Neuron (in vitro differentiated cells): ENCODE data around the gene ZDHHC3.

ENCODE experiments used
- H2AFZ ChIP-seq: one replicate; pipeline ENCODE4 v1.6.1; 2013; ENCODE audit warnings: low read depth, mild to moderate bottlenecking, inconsistent platforms, low read length, moderate library complexity
- H3K27me3 ChIP-seq: one replicate; pipeline ENCODE4 v1.6.1; 2013; ENCODE audit warnings: low read length; ENCODE audit not compliant: insufficient read depth
- H3K36me3 ChIP-seq: one replicate; pipeline ENCODE4 v1.6.1; 2013; ENCODE audit warnings: low read length; ENCODE audit not compliant: insufficient read depth
- H3K4me1 ChIP-seq: one replicate; pipeline ENCODE4 v1.6.1; 2013; ENCODE audit warnings: low read length; ENCODE audit not compliant: insufficient read depth
- H3K4me3 ChIP-seq: 2 replicates; pipeline ENCODE4 v1.5.1; 2013; ENCODE audit warnings: mild to moderate bottlenecking, low read length, moderate library complexity
- H3K9me3 ChIP-seq: one replicate; pipeline ENCODE4 v1.6.1; 2013; ENCODE audit warnings: low read length

Gene ZDHHC3

GRCh38 chr3:44906997-44907396, 69.0 kb downstream of the ZDHHC3 start:
- Histone ChIP-seq H3K4me3 (no peak overlapping the region), H3K36me3 (no peaks in the 10 kb centered on the region), H3K9me3 (peaks cover 2% of the 10 kb centered on the region), H3K4me1 (peaks cover 13% of the 10 kb centered on the region), H2AFZ (no peak overlapping the region), H3K27me3 (no peaks in the 10 kb centered on the region)

GRCh38 chr3:44905446-44906157, 70.4 kb downstream of the ZDHHC3 start:
- H3K4me1 ChIP-seq = peaks cover 14% of the 10 kb centered on the region
- no peaks in the 10 kb centered on the region for H3K36me3 ChIP-seq

GRCh38 chr3:44903751-44904150, 72.2 kb downstream of the ZDHHC3 start:
- Histone ChIP-seq H3K36me3 (no peaks in the 10 kb centered on the region), H2AFZ (no peak overlapping the region), H3K4me1 (peaks cover 23% of the 10 kb centered on the region), H3K4me3 (no peak overlapping the region), H3K27me3 (no peaks in the 10 kb centered on the region), H3K9me3 (no peaks in the 10 kb centered on the region)

More at GRCh38 chr3:44905446-44906157, 70.4 kb downstream of the ZDHHC3 start:
- no peak overlapping the region for H2AFZ ChIP-seq
- H3K9me3 ChIP-seq = peaks cover 1% of the 10 kb centered on the region
- no peaks in the 10 kb centered on the region for H3K27me3 ChIP-seq
- no peak overlapping the region for H3K4me3 ChIP-seq

- no peak overlapping the region for H2AFZ ChIP-seq
- peaks cover 24% of the 10 kb centered on the region for H3K4me1 ChIP-seq
- H3K9me3 ChIP-seq = no peaks in the 10 kb centered on the region
- no peak overlapping the region for H3K4me3 ChIP-seq
- no peaks in the 10 kb centered on the region for H3K36me3 ChIP-seq
- H3K27me3 ChIP-seq = no peaks in the 10 kb centered on the region
Observed at GRCh38 chr3:44903314-44903713, 72.7 kb downstream of the ZDHHC3 start.

- Histone ChIP-seq H3K4me1 (peaks cover 24% of the 10 kb centered on the region), H3K27me3 (no peaks in the 10 kb centered on the region), H2AFZ (peak overlapping the region; percentile 58), H3K9me3 (no peaks in the 10 kb centered on the region), H3K4me3 (no peak overlapping the region), H3K36me3 (no peaks in the 10 kb centered on the region)
Observed at GRCh38 chr3:44902628-44903027, 73.3 kb downstream of the ZDHHC3 start.

- Histone ChIP-seq H3K4me1 (peaks cover 20% of the 10 kb centered on the region), H3K36me3 (no peaks in the 10 kb centered on the region), H3K9me3 (no peaks in the 10 kb centered on the region), H3K4me3 (no peak overlapping the region), H2AFZ (no peak overlapping the region), H3K27me3 (no peaks in the 10 kb centered on the region)
Observed at GRCh38 chr3:44899683-44900367, 76.1 kb downstream of the ZDHHC3 start.

GRCh38 chr3:44896440-44896839, 79.5 kb downstream of the ZDHHC3 start:
- H2AFZ ChIP-seq = no peak overlapping the region
- no peaks in the 10 kb centered on the region for H3K27me3 ChIP-seq
- no peaks in the 10 kb centered on the region for H3K36me3 ChIP-seq
- peaks cover 22% of the 10 kb centered on the region for H3K4me1 ChIP-seq
- H3K9me3 ChIP-seq = no peaks in the 10 kb centered on the region
- no peak overlapping the region for H3K4me3 ChIP-seq

- Histone ChIP-seq H3K27me3 (no peaks in the 10 kb centered on the region), H3K4me3 (no peak overlapping the region), H3K9me3 (no peaks in the 10 kb centered on the region), H3K4me1 (peaks cover 11% of the 10 kb centered on the region), H2AFZ (no peak overlapping the region), H3K36me3 (no peaks in the 10 kb centered on the region)
Observed at GRCh38 chr3:44894485-44894884, 81.5 kb downstream of the ZDHHC3 start.

- peaks cover 2% of the 10 kb centered on the region for H3K4me1 ChIP-seq
- H3K27me3 ChIP-seq = no peaks in the 10 kb centered on the region
- no peak overlapping the region for H3K4me3 ChIP-seq
- no peaks in the 10 kb centered on the region for H3K36me3 ChIP-seq
- no peak overlapping the region for H2AFZ ChIP-seq
- no peaks in the 10 kb centered on the region for H3K9me3 ChIP-seq
Observed at GRCh38 chr3:44893097-44893496, 82.9 kb downstream of the ZDHHC3 start.

- H2AFZ ChIP-seq = no peak overlapping the region
- no peaks in the 10 kb centered on the region for H3K27me3 ChIP-seq
- no peaks in the 10 kb centered on the region for H3K9me3 ChIP-seq
- H3K4me3 ChIP-seq = no peak overlapping the region
- peaks cover 2% of the 10 kb centered on the region for H3K4me1 ChIP-seq
- H3K36me3 ChIP-seq = no peaks in the 10 kb centered on the region
Observed at GRCh38 chr3:44892689-44893088, 83.3 kb downstream of the ZDHHC3 start.

GRCh38 chr3:44890852-44891251, 85.1 kb downstream of the ZDHHC3 start:
- Histone ChIP-seq H2AFZ (no peak overlapping the region), H3K36me3 (no peaks in the 10 kb centered on the region), H3K9me3 (no peaks in the 10 kb centered on the region), H3K4me1 (peaks cover 2% of the 10 kb centered on the region), H3K27me3 (no peaks in the 10 kb centered on the region), H3K4me3 (no peak overlapping the region)

- Histone ChIP-seq H3K4me3 (no peak overlapping the region), H3K9me3 (no peaks in the 10 kb centered on the region), H3K27me3 (no peaks in the 10 kb centered on the region), H3K36me3 (no peaks in the 10 kb centered on the region), H3K4me1 (peaks cover 2% of the 10 kb centered on the region), H2AFZ (no peak overlapping the region)
Observed at GRCh38 chr3:44890258-44890657, 85.7 kb downstream of the ZDHHC3 start.

- no peaks in the 10 kb centered on the region for H3K27me3 ChIP-seq
- H2AFZ ChIP-seq = no peak overlapping the region
- H3K4me3 ChIP-seq = no peak overlapping the region
- no peaks in the 10 kb centered on the region for H3K36me3 ChIP-seq
- no peaks in the 10 kb centered on the region for H3K4me1 ChIP-seq
- H3K9me3 ChIP-seq = peaks cover 3% of the 10 kb centered on the region
Observed at GRCh38 chr3:44887101-44887500, 88.9 kb downstream of the ZDHHC3 start.
